Astrocyte (in vitro differentiated cells and primary cell): ENCODE data around the gene PLCL1. TPM values are rescaled to one million over a fixed set of nuclear protein-coding genes. Genes with fewer than 3 reads are reported as not detected.

ENCODE experiments used
- DNase-seq: peaks from one replicate; pipeline ENCODE4 v3.0.0-alpha.2; 2010; ENCODE audit warnings: low read depth
- FAIRE-seq: peaks from 2 replicates; lab custom pipeline; 2011; peaks lifted over from hg19 to GRCh38; lab: Jason Lieb, UNC
- H2AFZ ChIP-seq: 2 replicates; pipeline ENCODE4 v1.6.0; 2012; ENCODE audit warnings: low read depth, low read length, inconsistent platforms
- H3K27ac ChIP-seq: 2 replicates; pipeline ENCODE4 v1.5.1; 2011; ENCODE audit warnings: low read depth, low read length, inconsistent platforms
- H3K27me3 ChIP-seq: 2 replicates; pipeline ENCODE4 v1.6.0; 2011; ENCODE audit warnings: low read length, inconsistent platforms; ENCODE audit not compliant: insufficient read depth
- H3K36me3 ChIP-seq: 2 replicates; pipeline ENCODE4 v1.5.1; 2011; ENCODE audit warnings: low read length, inconsistent platforms; ENCODE audit not compliant: insufficient read depth
- H3K4me1 ChIP-seq: 2 replicates; pipeline ENCODE4 v1.5.1; 2011; ENCODE audit warnings: low read length, inconsistent platforms; ENCODE audit not compliant: insufficient read depth
- H3K4me2 ChIP-seq: 2 replicates; pipeline ENCODE4 v1.6.0; 2012; ENCODE audit warnings: low read length, inconsistent platforms
- H3K4me3 ChIP-seq: 2 replicates; pipeline ENCODE4 v1.5.1; 2011; ENCODE audit warnings: low read depth, mild to moderate bottlenecking, low read length, inconsistent platforms; ENCODE audit not compliant: insufficient read depth
- H3K79me2 ChIP-seq: 2 replicates; pipeline ENCODE4 v1.6.0; 2012; ENCODE audit warnings: mild to moderate bottlenecking, low read length, inconsistent platforms; ENCODE audit not compliant: insufficient read depth
- H3K9ac ChIP-seq: 2 replicates; pipeline ENCODE4 v1.6.0; 2012; ENCODE audit warnings: mild to moderate bottlenecking, low read length, inconsistent platforms
- H3K9me3 ChIP-seq: 2 replicates; pipeline ENCODE4 v1.5.1; 2012; ENCODE audit warnings: low read depth, mild to moderate bottlenecking, low read length, inconsistent platforms; ENCODE audit not compliant: insufficient read depth
- H4K20me1 ChIP-seq: 2 replicates; pipeline ENCODE4 v1.6.0; 2012; ENCODE audit warnings: low read length, inconsistent platforms; ENCODE audit not compliant: insufficient read depth
- H3K27ac Mint-ChIP-seq: one replicate; pipeline ENCODE4 v1.8.0; 2021; ENCODE audit warnings: mild to moderate bottlenecking, mixed read lengths; ENCODE audit not compliant: unreplicated experiment
- H3K27me3 Mint-ChIP-seq: one replicate; pipeline ENCODE4 v1.8.0; 2021; ENCODE audit warnings: low read depth, mixed read lengths; ENCODE audit not compliant: unreplicated experiment
- H3K36me3 Mint-ChIP-seq: one replicate; pipeline ENCODE4 v1.8.0; 2021; ENCODE audit warnings: low read depth, mixed read lengths; ENCODE audit not compliant: unreplicated experiment
- H3K4me1 Mint-ChIP-seq: one replicate; pipeline ENCODE4 v1.8.0; 2021; ENCODE audit warnings: low read depth, mixed read lengths; ENCODE audit not compliant: unreplicated experiment
- H3K4me3 Mint-ChIP-seq: one replicate; pipeline ENCODE4 v1.8.0; 2021; ENCODE audit warnings: mild to moderate bottlenecking, moderate library complexity, mixed read lengths; ENCODE audit not compliant: unreplicated experiment
- H3K9me3 Mint-ChIP-seq: one replicate; pipeline ENCODE4 v1.8.0; 2021; ENCODE audit warnings: mild to moderate bottlenecking, mixed read lengths; ENCODE audit not compliant: unreplicated experiment
- CTCF ChIP-seq: IDR thresholded peaks from 2 replicates; pipeline ENCODE4 v1.5.1; 2011; ENCODE audit warnings: low read depth, mild to moderate bottlenecking, inconsistent platforms, low read length, moderate library complexity; ENCODE audit not compliant: insufficient read depth
- EZH2 ChIP-seq: IDR thresholded peaks from 2 replicates; pipeline ENCODE4 v1.6.1; 2012; ENCODE audit warnings: mild to moderate bottlenecking, low read length, inconsistent platforms; ENCODE audit not compliant: insufficient read depth
- total RNA-seq: library from RNA; stranded (reverse); gene quantifications from 2 replicates; pipeline ENCODE4 v1.2.1, GENCODE V29; 2021

Gene PLCL1
- total RNA-seq, 1 donor from 2014 or later: 0.84 TPM

GRCh38 chr2:197883354-197884032, 79.1 kb downstream of the PLCL1 start:
- Mint-ChIP-seq H3K27ac (no peak overlapping the region), H3K4me1 (peaks cover 2% of the 10 kb centered on the region), H3K4me3 (no peak overlapping the region), H3K27me3 (no peaks in the 10 kb centered on the region), H3K36me3 (no peaks in the 10 kb centered on the region), H3K9me3 (no peaks in the 10 kb centered on the region)
- Histone ChIP-seq H3K9me3 (no peaks in the 10 kb centered on the region), H3K27me3 (no peaks in the 10 kb centered on the region), H3K9ac (no peak overlapping the region), H3K4me1 (peaks cover 4% of the 10 kb centered on the region), H3K4me2 (peak overlapping the region; percentile 17), H3K36me3 (no peaks in the 10 kb centered on the region), H4K20me1 (no peaks in the 10 kb centered on the region), H3K4me3 (no peak overlapping the region), H2AFZ (no peak overlapping the region), H3K79me2 (no peaks in the 10 kb centered on the region), H3K27ac (no peak overlapping the region)
- DNase-seq (peak; percentile 76), FAIRE-seq (no peak)
- TF ChIP-seq CTCF: no peak

GRCh38 chr2:197884252-197884651, 79.9 kb downstream of the PLCL1 start:
- H3K4me3 Mint-ChIP-seq: no peak overlapping the region
- no peaks in the 10 kb centered on the region for H3K9me3 ChIP-seq
- no peaks in the 10 kb centered on the region for H3K4me1 ChIP-seq
- H3K36me3 Mint-ChIP-seq: no peaks in the 10 kb centered on the region
- no peaks in the 10 kb centered on the region for H3K79me2 ChIP-seq
- H3K9ac ChIP-seq: no peak overlapping the region
- no peak overlapping the region for H3K27ac Mint-ChIP-seq
- no peak overlapping the region for H3K4me3 ChIP-seq
- no peak overlapping the region for H3K4me2 ChIP-seq
- DNase-seq: no peak
- no peaks in the 10 kb centered on the region for H3K9me3 Mint-ChIP-seq
- TF ChIP-seq EZH2 (no peak), CTCF (no peak)
- FAIRE-seq: no peak
- H3K27me3 ChIP-seq: no peaks in the 10 kb centered on the region
- H3K27ac ChIP-seq: no peak overlapping the region
- no peak overlapping the region for H2AFZ ChIP-seq
- H3K27me3 Mint-ChIP-seq: no peaks in the 10 kb centered on the region
- H3K36me3 ChIP-seq: no peaks in the 10 kb centered on the region
- no peaks in the 10 kb centered on the region for H4K20me1 ChIP-seq
- H3K4me1 Mint-ChIP-seq: peaks cover 2% of the 10 kb centered on the region

GRCh38 chr2:197885126-197885525, 80.7 kb downstream of the PLCL1 start:
- H3K9me3 ChIP-seq: no peaks in the 10 kb centered on the region
- H3K27ac ChIP-seq: no peak overlapping the region
- TF ChIP-seq CTCF: no peak
- no peak for TF ChIP-seq EZH2
- H3K9ac ChIP-seq: no peak overlapping the region
- H3K4me1 ChIP-seq: no peaks in the 10 kb centered on the region
- Mint-ChIP-seq H3K36me3 (no peaks in the 10 kb centered on the region), H3K4me3 (no peak overlapping the region), H3K27me3 (no peaks in the 10 kb centered on the region), H3K9me3 (no peaks in the 10 kb centered on the region), H3K4me1 (peaks cover 6% of the 10 kb centered on the region), H3K27ac (no peak overlapping the region)
- H3K79me2 ChIP-seq: no peaks in the 10 kb centered on the region
- no peak for FAIRE-seq
- no peaks in the 10 kb centered on the region for H3K36me3 ChIP-seq
- no peak for DNase-seq
- H3K4me3 ChIP-seq: no peak overlapping the region
- H2AFZ ChIP-seq: no peak overlapping the region
- H3K4me2 ChIP-seq: no peak overlapping the region
- H4K20me1 ChIP-seq: no peaks in the 10 kb centered on the region
- no peaks in the 10 kb centered on the region for H3K27me3 ChIP-seq
